ENCODE data around the gene UBE3C.

Gene UBE3C

GRCh38 chr7:157284229-157285014, 145.7 kb downstream of the UBE3C start:
- no peak overlapping the region for H3K4me3 Mint-ChIP-seq
- no peaks in the 10 kb centered on the region for H3K36me3 Mint-ChIP-seq (ENCODE audit: low read depth)
- no peaks in the 10 kb centered on the region for H3K4me1 Mint-ChIP-seq (ENCODE audit: low read depth)
- no peaks in the 10 kb centered on the region for H3K27me3 Mint-ChIP-seq (ENCODE audit: low read depth)
- H3K27ac Mint-ChIP-seq: no peak overlapping the region
- no peaks in the 10 kb centered on the region for H3K9me3 Mint-ChIP-seq

- peaks cover 4% of the 10 kb centered on the region for H3K27me3 Mint-ChIP-seq (ENCODE audit: low read depth)
- no peak overlapping the region for H3K27ac Mint-ChIP-seq
- no peaks in the 10 kb centered on the region for H3K9me3 Mint-ChIP-seq
- no peaks in the 10 kb centered on the region for H3K36me3 Mint-ChIP-seq (ENCODE audit: low read depth)
- H3K4me3 Mint-ChIP-seq: no peak overlapping the region
- H3K4me1 Mint-ChIP-seq (ENCODE audit: low read depth): no peaks in the 10 kb centered on the region
These were observed 152.8 kb downstream of the UBE3C start for GRCh38 chr7:157291404-157292080.

- no peak overlapping the region for H3K27ac Mint-ChIP-seq
- H3K27me3 Mint-ChIP-seq (ENCODE audit: low read depth): peaks cover 4% of the 10 kb centered on the region
- H3K4me1 Mint-ChIP-seq (ENCODE audit: low read depth): no peaks in the 10 kb centered on the region
- H3K9me3 Mint-ChIP-seq: no peaks in the 10 kb centered on the region
- no peak overlapping the region for H3K4me3 Mint-ChIP-seq
- no peaks in the 10 kb centered on the region for H3K36me3 Mint-ChIP-seq (ENCODE audit: low read depth)
These were observed 153.5 kb downstream of the UBE3C start for GRCh38 chr7:157292258-157292657.

DNA sequence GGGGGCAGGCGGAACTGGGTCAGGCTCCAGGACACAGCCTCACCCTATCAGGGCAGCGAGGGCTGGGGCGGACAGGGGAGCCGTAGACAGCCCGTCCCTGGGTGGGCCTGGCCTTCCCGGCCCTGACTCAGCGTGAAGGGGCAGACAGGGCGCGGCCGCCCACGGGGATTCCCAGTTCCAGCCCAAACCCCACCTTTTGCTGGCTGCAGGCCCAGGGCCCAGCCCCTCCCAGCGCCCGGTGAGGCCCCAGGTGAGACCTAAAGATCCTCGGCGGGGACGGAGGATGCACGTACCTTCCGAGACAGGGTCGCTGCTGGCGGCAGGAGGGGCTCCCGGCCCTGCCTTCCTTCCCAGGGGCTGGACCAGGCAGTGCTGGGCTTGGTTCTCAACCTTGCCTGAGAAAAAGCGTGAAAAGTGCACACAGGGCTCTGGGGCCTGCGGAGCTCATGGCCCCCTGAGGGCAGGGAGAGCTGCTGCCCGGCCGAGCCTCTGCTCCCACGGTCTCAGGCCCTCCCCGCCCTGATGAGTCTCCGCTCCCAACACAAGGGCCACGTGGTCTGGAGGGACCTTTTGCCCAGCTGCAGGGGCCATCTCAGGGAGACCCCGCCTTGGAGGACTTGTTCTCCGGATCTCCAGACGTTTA, 154.2 kb downstream of the UBE3C start:
- peaks cover 4% of the 10 kb centered on the region for H3K27me3 Mint-ChIP-seq (ENCODE audit: low read depth)
- no peaks in the 10 kb centered on the region for H3K9me3 Mint-ChIP-seq
- H3K4me3 Mint-ChIP-seq: no peak overlapping the region
- no peak overlapping the region for H3K27ac Mint-ChIP-seq
- no peaks in the 10 kb centered on the region for H3K36me3 Mint-ChIP-seq (ENCODE audit: low read depth)
- no peaks in the 10 kb centered on the region for H3K4me1 Mint-ChIP-seq (ENCODE audit: low read depth)

- Mint-ChIP-seq H3K4me3 (no peak overlapping the region), H3K9me3 (no peaks in the 10 kb centered on the region), H3K36me3 (ENCODE audit: low read depth) (no peaks in the 10 kb centered on the region), H3K27me3 (ENCODE audit: low read depth) (peaks cover 4% of the 10 kb centered on the region), H3K27ac (no peak overlapping the region), H3K4me1 (ENCODE audit: low read depth) (no peaks in the 10 kb centered on the region)
These were observed 154.7 kb downstream of the UBE3C start for GRCh38 chr7:157293413-157293788.

DNA sequence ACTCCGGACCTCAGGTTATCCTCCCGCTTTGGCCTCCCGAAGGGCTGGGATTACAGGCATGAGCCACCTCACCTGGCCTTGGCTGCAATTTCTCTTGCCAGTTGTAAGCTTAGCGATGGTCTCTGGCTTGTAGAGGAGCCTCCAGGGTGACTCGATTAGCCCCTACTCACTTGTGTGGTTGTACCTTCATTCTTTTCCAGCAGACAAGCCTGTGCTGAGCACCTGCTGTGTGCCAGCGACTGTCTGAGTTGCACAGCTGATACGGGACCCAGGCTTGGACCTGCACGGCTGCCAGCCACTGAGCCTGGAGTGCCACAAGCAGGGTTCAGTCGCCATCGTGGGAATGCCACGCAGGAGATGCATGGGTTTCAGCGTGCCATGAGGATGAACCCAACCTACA, 156.0 kb downstream of the UBE3C start:
- H3K36me3 Mint-ChIP-seq (ENCODE audit: low read depth): peaks cover 2% of the 10 kb centered on the region
- H3K9me3 Mint-ChIP-seq: no peaks in the 10 kb centered on the region
- H3K27ac Mint-ChIP-seq: no peak overlapping the region
- H3K4me1 Mint-ChIP-seq (ENCODE audit: low read depth): peaks cover 9% of the 10 kb centered on the region
- no peak overlapping the region for H3K4me3 Mint-ChIP-seq
- H3K27me3 Mint-ChIP-seq (ENCODE audit: low read depth): peaks cover 4% of the 10 kb centered on the region

- H3K4me1 Mint-ChIP-seq (ENCODE audit: low read depth): peaks cover 9% of the 10 kb centered on the region
- no peaks in the 10 kb centered on the region for H3K9me3 Mint-ChIP-seq
- H3K27me3 Mint-ChIP-seq (ENCODE audit: low read depth): peaks cover 4% of the 10 kb centered on the region
- H3K36me3 Mint-ChIP-seq (ENCODE audit: low read depth): peaks cover 2% of the 10 kb centered on the region
- no peak overlapping the region for H3K4me3 Mint-ChIP-seq
- H3K27ac Mint-ChIP-seq: no peak overlapping the region
These were observed 156.6 kb downstream of the UBE3C start for GRCh38 chr7:157295338-157295737.

DNA sequence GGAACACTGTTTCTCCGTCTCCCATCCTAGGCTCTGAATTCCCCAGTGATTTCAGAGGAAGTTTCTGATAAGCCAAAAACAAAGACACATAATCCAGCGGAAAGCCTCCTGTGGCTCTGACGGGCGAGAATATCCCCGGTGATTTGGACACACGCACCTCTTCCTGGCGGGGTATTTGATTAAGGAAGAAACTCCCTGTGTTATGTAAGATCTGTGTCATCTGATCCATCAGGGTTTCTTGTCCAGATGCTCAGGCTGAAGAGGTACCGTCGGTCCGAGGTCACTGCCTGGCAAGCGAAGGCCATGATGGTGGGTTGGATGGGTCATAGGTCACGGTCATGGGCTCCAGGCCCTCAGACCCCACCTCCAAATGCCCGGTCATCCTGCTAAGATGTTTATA, 158.5 kb downstream of the UBE3C start:
- Mint-ChIP-seq H3K27me3 (ENCODE audit: low read depth) (peaks cover 3% of the 10 kb centered on the region), H3K9me3 (no peaks in the 10 kb centered on the region), H3K4me1 (ENCODE audit: low read depth) (peaks cover 21% of the 10 kb centered on the region), H3K4me3 (no peak overlapping the region), H3K36me3 (ENCODE audit: low read depth) (peaks cover 2% of the 10 kb centered on the region), H3K27ac (peak overlapping the region; percentile 2)

GRCh38 chr7:157299317-157299612, 160.5 kb downstream of the UBE3C start:
- H3K4me3 Mint-ChIP-seq: peak overlapping the region; percentile 35
- H3K9me3 Mint-ChIP-seq: no peaks in the 10 kb centered on the region
- H3K36me3 Mint-ChIP-seq (ENCODE audit: low read depth): peaks cover 2% of the 10 kb centered on the region
- peaks cover 33% of the 10 kb centered on the region for H3K4me1 Mint-ChIP-seq (ENCODE audit: low read depth)
- no peaks in the 10 kb centered on the region for H3K27me3 Mint-ChIP-seq (ENCODE audit: low read depth)
- H3K27ac Mint-ChIP-seq: peak overlapping the region; percentile 50

DNA sequence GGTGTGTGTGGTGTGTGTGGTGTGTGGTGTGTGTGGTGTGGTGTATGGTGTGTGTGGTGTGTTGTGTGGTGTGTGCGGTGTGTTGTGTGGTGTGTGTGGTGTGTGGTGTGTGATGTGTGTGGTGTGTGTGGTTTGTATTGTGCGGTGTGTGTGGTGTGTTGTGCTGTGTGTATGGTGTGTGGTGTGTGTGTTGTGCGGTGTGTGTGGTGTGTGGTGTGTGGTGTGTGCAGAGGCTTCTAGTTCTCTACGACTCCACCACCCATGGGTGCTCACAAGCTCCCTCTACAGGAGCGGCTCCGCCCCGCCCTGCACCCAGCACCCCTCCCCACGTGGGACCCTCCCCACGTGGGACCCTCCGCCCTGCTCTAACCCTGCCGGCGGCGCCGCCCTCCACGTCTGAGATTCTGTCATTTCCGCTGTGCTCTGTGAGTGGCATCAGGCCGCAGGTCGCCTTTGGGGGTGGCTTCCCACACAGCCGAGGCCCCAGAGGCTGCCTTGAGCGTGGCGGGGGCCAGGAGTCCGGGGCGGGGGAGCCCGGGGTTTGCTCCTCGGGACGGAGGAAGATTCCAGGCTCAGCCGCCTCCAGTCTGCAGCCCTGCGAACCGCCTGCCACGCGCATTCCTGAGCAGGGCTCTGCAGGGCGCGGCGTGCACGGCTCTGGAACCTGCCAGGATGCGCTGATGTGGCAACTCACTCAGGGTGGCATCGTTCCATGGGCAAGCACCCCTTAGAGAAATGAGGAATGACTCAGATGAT, 161.1 kb downstream of the UBE3C start:
- H3K36me3 Mint-ChIP-seq (ENCODE audit: low read depth): peaks cover 2% of the 10 kb centered on the region
- no peaks in the 10 kb centered on the region for H3K27me3 Mint-ChIP-seq (ENCODE audit: low read depth)
- peaks cover 33% of the 10 kb centered on the region for H3K4me1 Mint-ChIP-seq (ENCODE audit: low read depth)
- H3K4me3 Mint-ChIP-seq: no peak overlapping the region
- no peaks in the 10 kb centered on the region for H3K9me3 Mint-ChIP-seq
- H3K27ac Mint-ChIP-seq: peak overlapping the region; percentile 50

DNA sequence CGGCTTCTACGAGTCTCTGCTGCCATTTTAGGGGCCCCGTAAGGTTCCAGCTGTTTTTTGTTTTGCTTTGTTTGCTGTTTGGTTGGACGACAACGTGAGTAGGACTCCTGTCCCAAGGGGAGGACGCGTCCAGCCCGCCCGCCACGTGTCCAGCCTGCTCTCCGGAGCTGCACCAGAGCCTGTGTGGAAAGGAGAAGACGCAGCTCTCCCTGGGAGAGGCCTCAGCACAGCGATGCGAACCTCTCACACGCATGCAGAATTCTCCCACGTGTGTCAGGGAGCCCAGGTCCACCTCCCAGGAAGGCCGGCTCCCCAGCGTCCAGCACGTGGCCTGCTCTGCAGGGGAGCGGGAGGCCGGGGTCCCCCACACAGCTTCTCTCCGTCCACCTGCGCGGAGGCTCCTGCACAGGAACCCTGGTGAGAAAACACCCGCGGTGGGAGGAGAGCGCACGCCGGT, 161.7 kb downstream of the UBE3C start:
- H3K4me3 Mint-ChIP-seq: no peak overlapping the region
- H3K27ac Mint-ChIP-seq: peak overlapping the region; percentile 9
- no peaks in the 10 kb centered on the region for H3K9me3 Mint-ChIP-seq

DNA sequence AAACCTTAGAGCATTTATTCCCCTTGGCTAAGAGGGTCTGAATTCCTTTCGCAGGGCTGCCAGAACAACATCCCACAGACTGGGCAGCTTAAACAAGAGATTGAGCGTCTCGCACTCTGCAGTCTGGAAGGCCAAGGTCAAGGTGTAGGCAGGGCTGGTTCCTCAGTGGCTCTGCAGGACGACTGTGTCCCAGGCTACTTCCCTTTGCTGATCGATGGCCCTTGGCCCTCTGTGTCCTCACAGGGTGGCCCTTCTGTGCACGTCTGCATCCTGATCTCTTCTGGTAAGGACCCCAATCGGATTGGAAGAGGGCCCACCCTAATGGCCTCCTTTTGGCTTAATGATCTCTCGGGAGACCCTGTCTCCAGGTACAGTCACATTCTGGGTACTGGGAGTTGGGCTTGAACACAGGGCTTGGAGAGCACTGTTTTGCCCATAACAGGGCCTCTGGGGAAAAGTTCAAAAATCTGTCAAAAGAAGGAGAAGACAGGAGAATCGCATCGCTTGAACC, 162.9 kb downstream of the UBE3C start:
- peaks cover 38% of the 10 kb centered on the region for H3K4me1 Mint-ChIP-seq (ENCODE audit: low read depth)
- H3K27me3 Mint-ChIP-seq (ENCODE audit: low read depth): no peaks in the 10 kb centered on the region
- peak overlapping the region; percentile 52 for H3K4me3 Mint-ChIP-seq
- peak overlapping the region; percentile 91 for H3K27ac Mint-ChIP-seq
- peaks cover 2% of the 10 kb centered on the region for H3K36me3 Mint-ChIP-seq (ENCODE audit: low read depth)
- H3K9me3 Mint-ChIP-seq: no peaks in the 10 kb centered on the region

More for the DNA sequence above, 161.7 kb downstream of the UBE3C start:
- peaks cover 2% of the 10 kb centered on the region for H3K36me3 Mint-ChIP-seq (ENCODE audit: low read depth)
- H3K27me3 Mint-ChIP-seq (ENCODE audit: low read depth): no peaks in the 10 kb centered on the region
- peaks cover 33% of the 10 kb centered on the region for H3K4me1 Mint-ChIP-seq (ENCODE audit: low read depth)

DNA sequence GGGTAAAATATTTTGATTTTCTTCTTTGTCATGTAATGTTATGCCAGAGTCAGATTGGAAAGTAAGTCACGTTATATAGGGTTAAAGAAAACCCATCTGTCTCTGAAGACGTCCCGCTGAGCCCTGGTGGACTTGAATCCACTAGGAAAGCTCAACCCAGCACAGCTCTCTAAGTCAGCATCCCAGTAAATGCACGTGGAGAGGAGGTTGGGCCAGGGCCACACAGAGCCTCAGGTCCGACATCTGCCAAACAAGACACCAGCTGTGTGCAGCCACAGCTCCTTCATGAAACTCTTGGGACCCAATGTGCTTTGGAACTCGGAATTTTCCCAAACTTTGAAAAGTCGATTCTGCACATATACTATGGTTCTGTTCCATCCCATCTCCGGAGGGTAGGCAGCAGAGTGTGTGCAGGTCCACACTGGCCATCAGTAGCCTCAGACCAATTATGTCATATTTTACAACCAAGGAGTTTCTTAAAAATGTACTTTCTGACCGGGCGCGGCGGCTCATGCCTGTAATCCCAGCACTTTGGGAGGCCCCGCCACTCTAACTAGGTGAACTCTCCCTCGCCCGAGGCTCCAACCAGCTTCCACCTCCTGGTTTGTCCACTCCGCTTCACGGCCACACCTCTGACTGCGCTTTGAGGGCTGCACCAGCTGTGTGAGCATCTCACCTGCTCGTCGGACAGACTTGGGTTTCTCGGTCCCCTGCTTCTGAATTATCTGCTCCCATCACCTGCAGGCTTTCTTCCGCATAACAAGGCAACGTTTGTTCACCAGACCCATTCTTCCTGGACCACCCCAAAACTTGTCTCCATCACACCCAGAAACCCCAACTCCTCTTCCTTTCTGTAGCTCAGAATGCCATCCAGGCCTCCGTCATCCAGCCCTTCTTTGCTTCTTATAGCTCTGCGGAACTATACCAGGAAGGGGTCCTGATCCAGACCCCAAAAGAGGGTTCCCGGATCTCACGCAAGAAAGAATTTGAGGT, 168.4 kb downstream of the UBE3C start:
- H3K9me3 Mint-ChIP-seq: no peaks in the 10 kb centered on the region
- H3K4me1 Mint-ChIP-seq (ENCODE audit: low read depth): peaks cover 35% of the 10 kb centered on the region
- H3K27me3 Mint-ChIP-seq (ENCODE audit: low read depth): no peaks in the 10 kb centered on the region
- no peaks in the 10 kb centered on the region for H3K36me3 Mint-ChIP-seq (ENCODE audit: low read depth)
- H3K27ac Mint-ChIP-seq: no peak overlapping the region
- no peak overlapping the region for H3K4me3 Mint-ChIP-seq
